ENCODE data around the gene TMEM94.
A peak's percentile ranks its signal among the peaks of the same experiment; 100 is the strongest.

TMEM94 gene

GRCh38 chr17:75516619-75517296 lies 60.3 kb downstream of the TMEM94 start (continued):
- TF ChIP-seq ZNF677 (tag by site-specific recombination; IDR thresholded peaks at IDR 0.05) = no peak; the same call in 1 of the 2 replicates
- TF ChIP-seq ZBTB1 (tag by site-specific recombination; IDR thresholded peaks at IDR 0.05) = no peak
- no peak for TF ChIP-seq ZNF184 (tag by site-specific recombination; IDR thresholded peaks at IDR 0.05)
- no peak for TF ChIP-seq TRIM28 (IDR thresholded peaks at IDR 0.05; ENCODE audit: borderline replicate concordance, low read length)
- no peak for TF ChIP-seq ZNF19 (tag by site-specific recombination; IDR thresholded peaks at IDR 0.05; ENCODE audit: low read depth)
- no peak for TF ChIP-seq ZNF521 (tag by site-specific recombination; IDR thresholded peaks at IDR 0.05)
- peak; percentile 96 for TF ChIP-seq ZFP69B (tag by site-specific recombination; IDR thresholded peaks at IDR 0.05)
- no peak for TF ChIP-seq KLF10 (tag by site-specific recombination; IDR thresholded peaks at IDR 0.05)
- no peak for TF ChIP-seq ZNF37A (tag by site-specific recombination; IDR thresholded peaks at IDR 0.05)
- no peak for TF ChIP-seq ZNF155 (tag by site-specific recombination; IDR thresholded peaks at IDR 0.05)
- TF ChIP-seq ZNF248 (tag by site-specific recombination; IDR thresholded peaks at IDR 0.05) = no peak
- TF ChIP-seq GLIS1 (tag by site-specific recombination; IDR thresholded peaks at IDR 0.05) = peak; percentile 55; the same call in 1 of the 2 replicates
- TF ChIP-seq, protein P1, sequence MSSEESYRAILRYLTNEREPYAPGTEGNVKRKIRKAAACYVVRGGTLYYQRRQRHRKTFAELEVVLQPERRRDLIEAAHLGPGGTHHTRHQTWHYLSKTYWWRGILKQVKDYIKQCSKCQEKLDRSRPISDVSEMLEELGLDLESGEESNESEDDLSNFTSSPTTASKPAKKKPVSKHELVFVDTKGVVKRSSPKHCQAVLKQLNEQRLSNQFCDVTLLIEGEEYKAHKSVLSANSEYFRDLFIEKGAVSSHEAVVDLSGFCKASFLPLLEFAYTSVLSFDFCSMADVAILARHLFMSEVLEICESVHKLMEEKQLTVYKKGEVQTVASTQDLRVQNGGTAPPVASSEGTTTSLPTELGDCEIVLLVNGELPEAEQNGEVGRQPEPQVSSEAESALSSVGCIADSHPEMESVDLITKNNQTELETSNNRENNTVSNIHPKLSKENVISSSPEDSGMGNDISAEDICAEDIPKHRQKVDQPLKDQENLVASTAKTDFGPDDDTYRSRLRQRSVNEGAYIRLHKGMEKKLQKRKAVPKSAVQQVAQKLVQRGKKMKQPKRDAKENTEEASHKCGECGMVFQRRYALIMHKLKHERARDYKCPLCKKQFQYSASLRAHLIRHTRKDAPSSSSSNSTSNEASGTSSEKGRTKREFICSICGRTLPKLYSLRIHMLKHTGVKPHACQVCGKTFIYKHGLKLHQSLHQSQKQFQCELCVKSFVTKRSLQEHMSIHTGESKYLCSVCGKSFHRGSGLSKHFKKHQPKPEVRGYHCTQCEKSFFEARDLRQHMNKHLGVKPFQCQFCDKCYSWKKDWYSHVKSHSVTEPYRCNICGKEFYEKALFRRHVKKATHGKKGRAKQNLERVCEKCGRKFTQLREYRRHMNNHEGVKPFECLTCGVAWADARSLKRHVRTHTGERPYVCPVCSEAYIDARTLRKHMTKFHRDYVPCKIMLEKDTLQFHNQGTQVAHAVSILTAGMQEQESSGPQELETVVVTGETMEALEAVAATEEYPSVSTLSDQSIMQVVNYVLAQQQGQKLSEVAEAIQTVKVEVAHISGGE (tag by site-specific recombination; conservative IDR thresholded peaks at IDR 0.05; ENCODE audit: low read depth) = no peak
- peak; percentile 77; the same call in 1 of the 2 replicates for TF ChIP-seq KLF16 (tag by site-specific recombination; IDR thresholded peaks at IDR 0.05)
- TF ChIP-seq ZNF837 (tag by site-specific recombination; IDR thresholded peaks at IDR 0.05) = no peak
- peak; percentile 69; the same call in 1 of the 2 replicates for TF ChIP-seq ZNF777 (tag by site-specific recombination; IDR thresholded peaks at IDR 0.05; ENCODE audit: borderline replicate concordance)
- TF ChIP-seq ZNF514 (tag by site-specific recombination; IDR thresholded peaks at IDR 0.05) = no peak
- TF ChIP-seq MZF1 (tag by site-specific recombination; IDR thresholded peaks at IDR 0.05; ENCODE audit: borderline replicate concordance) = no peak
- TF ChIP-seq ZNF394 (tag by site-specific recombination; IDR thresholded peaks at IDR 0.05; ENCODE audit: borderline replicate concordance) = no peak

GRCh38 chr17:75517297-75517865 lies 60.9 kb downstream of the TMEM94 start:
- ChIA-PET POLR2A (interaction anchor here (0.7 to 1.7 kb wide), 5 partner anchors 7 to 644 kb away, joined by 3 to 35 read pairs (median 5); partner anchors contain the start of genes FDXR, LLGL2, RECQL5 and SAP30BP), CTCF (interaction anchor here (0.6 to 3.3 kb wide), 9 partner anchors 13 to 105 kb away, joined by 3 to 20 read pairs (median 3); no protein-coding TSS in a partner anchor)
- Histone ChIP-seq H3K4me3 (ENCODE audit: low read depth, low read length) (peak overlapping the region; percentile 87), H3K4me1 (ENCODE audit: control insufficient read depth, insufficient read depth, low read length) (no peaks in the 10 kb centered on the region), H3K36me3 (ENCODE audit: control insufficient read depth in 2 of 2, insufficient read depth in 1 of 2, low read length in 2 of 2) (peaks cover 22 to 54% of the 10 kb centered on the region in 2 experiments; a peak in 2 of 3 replicates), H3K27ac (ENCODE audit: extremely low read depth, low read depth, low read length) (no peak overlapping the region), H3K9me3 (ENCODE audit: control insufficient read depth, insufficient read depth, low read depth, low read length) (no peaks in the 10 kb centered on the region)
- no peak for TF ChIP-seq ZBTB21 (tag by site-specific recombination; IDR thresholded peaks at IDR 0.05)
- peak; percentile 26; the same call in 1 of the 2 replicates for TF ChIP-seq ZNF341 (tag by site-specific recombination; IDR thresholded peaks at IDR 0.05; ENCODE audit: low read depth)
- TF ChIP-seq ZNF600 (tag by site-specific recombination; IDR thresholded peaks at IDR 0.05) = 0 out of 2 replicates have a peak, but pooled peaks have one; percentile 3
- no peak for TF ChIP-seq KLF1 (tag by site-specific recombination; IDR thresholded peaks at IDR 0.05)
- no peak for TF ChIP-seq SP2 (tag by site-specific recombination; IDR thresholded peaks at IDR 0.05)
- peak; percentile 8; the same call in 1 of the 2 replicates for TF ChIP-seq ZBTB20 (tag by site-specific recombination; IDR thresholded peaks at IDR 0.05)
- TF ChIP-seq ZNF449 (tag by site-specific recombination; IDR thresholded peaks at IDR 0.05) = peak; percentile 82
- no peak for TF ChIP-seq ZNF175 (tag by site-specific recombination; IDR thresholded peaks at IDR 0.05)
- no peak for TF ChIP-seq ZNF658 (tag by site-specific recombination; IDR thresholded peaks at IDR 0.05)
- no peak for TF ChIP-seq PRDM1 (tag by site-specific recombination; IDR thresholded peaks at IDR 0.05)
- peak; percentile 30; the same call in 1 of the 2 replicates for TF ChIP-seq CTCF (tag by site-specific recombination; IDR thresholded peaks at IDR 0.05)
- TF ChIP-seq ZNF292 (tag by site-specific recombination; IDR thresholded peaks at IDR 0.05; ENCODE audit: borderline replicate concordance, low read depth) = no peak
- peak; percentile 10; the same call in 1 of the 2 replicates for TF ChIP-seq ZFP69B (tag by site-specific recombination; IDR thresholded peaks at IDR 0.05)
